ENCODE measurements around the gene TRAT1.

DNA sequence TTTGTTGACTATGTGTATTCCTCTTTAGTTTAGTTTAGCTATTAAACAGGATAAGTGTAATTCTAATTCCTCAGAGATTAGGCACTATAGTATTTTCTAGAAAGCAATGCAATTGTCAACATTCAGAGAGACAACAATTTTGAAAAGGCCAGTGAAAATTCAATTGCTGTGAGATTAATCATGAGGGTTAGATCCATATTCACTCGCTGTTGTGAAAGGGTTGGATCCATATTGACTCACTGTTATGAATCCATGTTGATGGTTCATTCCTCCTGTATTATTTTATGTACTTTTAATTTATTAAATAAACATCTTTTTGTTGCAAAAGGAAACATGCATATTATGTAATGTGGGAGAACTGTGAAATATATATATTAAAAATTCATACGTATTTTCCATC lies 641 bp downstream of the TRAT1 start:
- TF ChIP-seq, protein P1, sequence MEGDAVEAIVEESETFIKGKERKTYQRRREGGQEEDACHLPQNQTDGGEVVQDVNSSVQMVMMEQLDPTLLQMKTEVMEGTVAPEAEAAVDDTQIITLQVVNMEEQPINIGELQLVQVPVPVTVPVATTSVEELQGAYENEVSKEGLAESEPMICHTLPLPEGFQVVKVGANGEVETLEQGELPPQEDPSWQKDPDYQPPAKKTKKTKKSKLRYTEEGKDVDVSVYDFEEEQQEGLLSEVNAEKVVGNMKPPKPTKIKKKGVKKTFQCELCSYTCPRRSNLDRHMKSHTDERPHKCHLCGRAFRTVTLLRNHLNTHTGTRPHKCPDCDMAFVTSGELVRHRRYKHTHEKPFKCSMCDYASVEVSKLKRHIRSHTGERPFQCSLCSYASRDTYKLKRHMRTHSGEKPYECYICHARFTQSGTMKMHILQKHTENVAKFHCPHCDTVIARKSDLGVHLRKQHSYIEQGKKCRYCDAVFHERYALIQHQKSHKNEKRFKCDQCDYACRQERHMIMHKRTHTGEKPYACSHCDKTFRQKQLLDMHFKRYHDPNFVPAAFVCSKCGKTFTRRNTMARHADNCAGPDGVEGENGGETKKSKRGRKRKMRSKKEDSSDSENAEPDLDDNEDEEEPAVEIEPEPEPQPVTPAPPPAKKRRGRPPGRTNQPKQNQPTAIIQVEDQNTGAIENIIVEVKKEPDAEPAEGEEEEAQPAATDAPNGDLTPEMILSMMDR (IDR thresholded peaks at IDR 0.05 in 8 of 11, conservative IDR thresholded peaks at IDR 0.05 in 3 of 11): no peak
- TF ChIP-seq POLR2A (IDR thresholded peaks at IDR 0.05) (no peak), POLR2AphosphoS5 (IDR thresholded peaks at IDR 0.05) (no peak)

All from spleen (tissue), 7 donors.